Measurements from ENCODE around the gene SERPINB6.
"Not testable (repeated sequence)": the region's sequence is repeated elsewhere in the genome, so short reads cannot be mapped to it uniquely, and the experiment has no call there.

Gene SERPINB6

DNA sequence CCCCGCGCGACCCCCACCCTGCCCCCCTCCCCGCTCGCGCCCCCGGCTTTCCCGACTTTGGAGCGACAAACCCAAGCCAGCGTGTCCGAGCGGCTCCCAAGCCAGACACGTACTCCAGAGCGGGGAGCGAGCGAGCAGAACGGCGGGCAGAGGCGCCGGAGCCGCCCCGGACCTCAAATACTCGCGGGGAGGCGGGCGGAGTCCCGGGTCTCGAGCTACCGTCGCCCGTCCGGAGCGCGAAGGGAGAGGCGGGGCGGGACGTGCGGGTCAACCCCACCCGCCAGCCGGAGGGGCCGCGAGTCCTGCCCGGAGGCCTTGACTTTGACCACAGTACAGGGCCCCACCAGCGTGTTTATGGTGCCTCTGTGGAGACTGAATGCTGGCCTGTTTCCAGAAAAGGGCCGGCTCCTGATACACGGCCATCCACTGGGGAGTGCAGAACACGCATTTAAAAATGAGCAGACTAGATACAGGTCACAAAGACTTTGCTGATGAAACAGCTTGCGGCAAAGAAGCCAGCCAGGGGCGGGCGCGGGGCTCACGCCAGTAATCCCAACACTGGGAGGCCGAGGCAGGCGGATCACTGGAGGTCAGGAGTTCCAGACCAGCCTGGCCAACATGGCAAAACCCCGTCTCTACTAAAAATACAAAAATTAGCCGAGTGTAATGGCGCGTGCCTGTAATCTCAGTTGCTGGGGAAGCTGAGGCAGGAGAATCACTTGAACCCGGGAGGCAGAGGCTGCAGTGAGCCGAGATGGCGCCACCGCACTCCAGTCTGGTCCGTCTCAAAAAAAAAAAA, at the start of gene SERPINB6:
Gene SERPINB6, minus strand, starts transcription at position 148 of the 799 bp plus-strand sequence. CDS start 12,235 bp downstream, outside the sequence.
- DNase-seq (ENCODE audit: low read depth), result peak; percentile 88

DNA sequence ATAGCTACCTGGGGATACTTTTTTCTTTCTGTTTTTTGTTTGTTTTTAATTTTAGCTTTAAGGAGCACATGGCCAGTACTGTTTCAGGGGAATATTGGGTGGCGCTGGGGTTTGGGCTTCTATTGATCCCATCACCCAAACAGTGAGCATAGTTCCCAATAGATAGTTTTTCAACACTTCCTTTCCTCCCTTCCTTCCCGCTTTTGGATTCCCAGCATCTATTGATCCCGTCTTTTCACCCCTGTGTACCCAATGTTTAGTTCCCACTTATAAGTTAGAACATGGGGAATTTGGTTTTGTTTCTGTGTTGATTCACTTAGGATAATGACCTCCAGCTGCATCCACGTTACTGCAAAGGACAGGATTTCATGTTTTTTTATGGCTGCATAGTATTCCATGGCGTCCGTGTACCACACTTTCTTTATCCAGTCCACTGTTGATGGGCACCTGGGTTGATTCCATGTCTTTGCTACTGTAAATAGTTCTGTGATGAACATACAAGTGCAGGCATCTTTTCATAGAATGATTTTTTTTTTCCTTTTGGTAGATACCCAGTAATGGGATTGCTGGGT, 48.5 kb upstream of the SERPINB6 start:
- no peak for DNase-seq (ENCODE audit: low read depth)

DNA sequence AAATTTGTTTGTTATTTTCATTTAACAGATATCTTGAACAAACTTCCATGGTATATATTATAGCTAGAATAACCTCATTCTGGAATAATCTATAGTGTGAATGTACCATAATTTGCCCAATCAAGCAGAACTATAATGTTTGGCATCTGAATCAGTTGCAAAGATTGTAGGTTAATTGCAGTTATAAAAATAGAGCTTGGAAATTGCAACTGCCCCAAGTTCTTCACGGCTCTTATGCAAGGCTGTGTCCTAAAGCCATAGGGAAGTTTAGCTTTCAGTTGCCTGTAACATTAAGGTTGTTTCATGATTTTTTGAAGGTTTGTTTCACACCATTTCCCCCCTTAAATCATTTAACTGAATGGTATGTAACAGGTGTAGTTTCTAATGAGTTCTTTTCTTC, 47.7 kb upstream of the SERPINB6 start:
- no peak for DNase-seq (ENCODE audit: low read depth)

DNA sequence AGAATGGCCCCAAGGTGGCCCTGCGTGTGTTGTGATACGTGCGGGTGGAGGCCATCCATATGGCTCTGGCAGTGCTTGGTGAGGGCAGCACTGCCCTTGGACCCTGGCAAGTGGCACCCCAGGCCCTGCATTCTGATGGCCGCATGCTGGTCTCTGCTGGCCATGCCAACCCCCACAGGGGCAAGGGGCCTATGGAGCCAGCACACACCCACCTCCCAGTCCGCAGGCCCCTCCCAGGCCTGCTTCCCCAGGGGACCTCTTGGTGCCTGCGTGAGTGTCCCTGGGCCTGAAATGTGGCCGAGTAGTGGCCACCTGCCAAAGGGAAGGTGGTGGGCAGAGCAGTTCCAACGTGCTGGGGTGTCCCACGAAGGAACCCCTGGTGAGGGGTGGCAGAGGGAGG, 45.9 kb upstream of the SERPINB6 start:
- no peak for DNase-seq (ENCODE audit: low read depth)

DNA sequence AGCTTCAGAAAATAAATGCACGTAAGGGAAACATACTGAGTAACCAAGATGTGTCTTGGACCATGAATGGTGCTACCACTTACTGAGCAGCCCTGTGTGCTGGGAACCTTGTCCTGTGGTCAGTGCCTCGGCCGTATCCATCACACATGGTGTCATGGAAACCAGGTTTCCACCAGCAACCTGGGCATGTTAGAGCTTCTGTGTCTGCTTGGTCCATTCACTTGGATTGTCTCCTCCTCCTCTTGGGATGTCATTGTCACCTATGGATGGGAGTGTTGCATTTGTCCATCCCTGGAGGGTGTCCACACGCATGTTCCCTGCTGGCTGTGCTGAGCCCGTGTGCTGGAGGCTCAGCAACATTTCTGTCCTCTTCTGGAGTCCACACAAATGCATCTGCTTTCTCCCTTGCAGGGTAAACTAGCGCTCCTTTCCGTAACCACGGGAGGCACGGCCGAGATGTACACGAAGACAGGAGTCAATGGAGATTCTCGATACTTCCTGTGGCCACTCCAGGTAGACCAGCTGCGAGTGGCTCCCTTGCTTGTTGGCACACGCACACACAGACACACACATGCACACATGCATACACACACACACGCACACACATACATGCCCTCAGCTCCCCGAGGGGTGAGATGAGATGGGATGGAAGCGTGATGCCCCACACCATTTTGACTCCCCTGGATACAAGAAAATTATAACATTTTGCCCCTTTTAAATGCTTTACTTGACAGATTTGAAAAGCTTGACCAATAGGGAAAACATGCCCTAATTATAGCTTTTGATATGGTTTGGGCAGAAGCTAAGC, 45.3 kb upstream of the SERPINB6 start:
- no peak for DNase-seq (ENCODE audit: low read depth)

DNA sequence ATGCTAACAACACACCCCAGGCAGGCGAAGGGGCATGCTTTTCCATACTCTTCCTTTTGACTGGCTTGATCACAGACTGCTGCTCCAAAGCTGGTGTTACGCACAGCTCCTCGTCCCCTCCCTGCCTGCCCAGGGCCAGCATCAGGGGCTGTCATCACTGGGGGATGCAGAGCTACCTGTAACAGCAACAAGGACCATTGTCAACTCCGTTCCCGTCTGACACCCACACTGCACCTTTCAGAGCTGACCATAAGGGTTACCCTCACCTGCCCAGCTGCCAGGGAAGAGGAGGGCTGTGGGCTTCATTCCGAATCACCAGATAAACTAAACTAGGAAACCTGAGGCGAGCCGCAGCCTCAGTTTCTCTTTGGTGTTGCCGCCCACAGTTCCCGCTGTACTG, 43.8 kb upstream of the SERPINB6 start:
- no peak for DNase-seq (ENCODE audit: low read depth)

DNA sequence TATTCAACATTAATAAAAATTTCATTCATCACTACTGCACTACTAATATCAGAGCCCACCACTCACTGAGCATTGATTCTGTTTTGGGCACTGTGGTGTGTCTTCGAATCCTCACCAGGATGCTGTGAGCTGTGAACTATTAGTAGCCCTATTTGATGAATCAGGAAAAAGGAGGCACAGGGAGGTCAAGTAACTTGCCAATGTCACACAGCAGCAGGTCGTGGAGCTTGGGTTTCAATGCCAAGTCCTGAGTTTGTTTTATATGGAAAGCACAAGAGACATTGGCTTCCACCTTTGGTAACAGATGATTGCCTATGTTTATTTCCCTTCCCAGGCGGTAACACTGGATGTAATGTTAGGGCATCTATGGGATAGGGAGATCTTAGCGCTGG, 43.3 kb upstream of the SERPINB6 start:
- no peak for DNase-seq (ENCODE audit: low read depth)

DNA sequence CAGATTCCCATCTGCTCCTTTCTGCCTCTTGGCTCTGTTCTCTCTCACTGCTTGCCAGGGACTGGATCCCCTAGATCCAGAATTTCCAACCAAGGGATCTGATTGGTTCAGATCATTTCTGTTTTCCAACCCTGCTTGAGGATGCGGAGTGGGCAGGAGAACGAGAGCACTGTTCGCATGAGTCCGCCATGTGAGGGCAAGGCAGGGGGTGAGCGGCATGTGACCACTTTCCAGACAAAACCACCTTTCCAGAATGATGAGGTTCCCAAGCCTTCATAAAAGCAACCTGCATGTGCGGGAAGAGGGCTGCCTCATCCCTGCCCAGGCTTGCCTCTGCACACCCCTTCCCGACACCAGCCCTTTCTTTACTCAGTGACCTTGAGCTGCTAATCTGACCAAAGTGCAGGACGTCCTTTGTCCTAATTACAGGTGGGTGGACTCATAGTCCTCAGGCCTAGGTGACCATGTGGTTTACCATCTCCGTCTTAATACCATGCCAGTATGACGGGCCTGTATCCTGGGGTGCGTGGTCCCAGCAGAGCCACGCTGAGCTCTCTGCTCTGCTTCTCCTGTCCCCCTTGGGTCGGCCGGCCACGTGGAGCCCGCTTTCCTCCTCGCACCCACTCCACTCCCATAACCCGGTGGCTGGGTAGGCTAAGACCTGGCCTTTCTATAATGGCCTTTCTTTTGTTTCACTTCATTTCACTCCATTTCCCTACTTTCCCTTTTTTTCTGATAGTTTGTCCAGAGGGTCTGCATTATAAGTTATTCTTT, 42.7 kb upstream of the SERPINB6 start:
- DNase-seq (ENCODE audit: low read depth), result no peak

DNA sequence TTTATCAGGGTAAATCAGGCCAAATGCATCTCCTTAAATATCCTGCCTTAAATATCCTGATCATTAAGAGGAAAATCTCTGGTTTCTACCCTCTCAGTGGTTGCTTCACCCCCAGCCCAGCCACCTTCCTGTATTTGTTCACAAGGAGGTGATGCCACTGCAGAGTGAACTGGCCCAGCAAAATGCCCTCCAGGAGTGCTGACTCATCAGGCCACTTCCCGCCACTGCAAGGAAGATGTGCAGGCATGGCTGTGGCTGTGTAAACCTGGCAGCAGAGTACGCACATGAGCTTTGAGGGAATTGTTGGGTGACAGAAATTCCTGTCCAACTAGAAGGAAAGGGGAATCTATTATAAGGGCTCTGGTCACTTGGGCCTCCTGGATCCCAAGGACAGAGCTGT, 42.1 kb upstream of the SERPINB6 start:
- DNase-seq (ENCODE audit: low read depth), result peak; percentile 70

DNA sequence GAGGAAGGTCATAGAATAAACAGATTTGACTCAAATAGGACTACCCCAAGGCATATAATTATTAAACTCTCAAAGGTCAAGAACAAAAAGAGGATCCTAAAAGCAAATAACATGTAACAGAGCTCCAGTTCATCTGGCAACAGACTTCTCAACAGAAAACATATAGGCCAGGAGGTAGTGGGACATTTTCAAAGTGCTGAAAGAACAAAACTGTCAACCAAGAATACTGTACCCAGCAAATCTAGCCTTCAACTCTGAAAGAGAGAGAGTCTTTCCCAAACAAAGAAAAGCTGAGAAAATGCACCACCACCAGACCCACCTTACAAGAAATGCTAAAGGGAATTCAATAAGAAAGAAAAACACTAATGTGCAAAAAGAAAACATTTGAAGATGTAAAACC, 40.2 kb upstream of the SERPINB6 start:
- DNase-seq (ENCODE audit: low read depth), result no peak

DNA sequence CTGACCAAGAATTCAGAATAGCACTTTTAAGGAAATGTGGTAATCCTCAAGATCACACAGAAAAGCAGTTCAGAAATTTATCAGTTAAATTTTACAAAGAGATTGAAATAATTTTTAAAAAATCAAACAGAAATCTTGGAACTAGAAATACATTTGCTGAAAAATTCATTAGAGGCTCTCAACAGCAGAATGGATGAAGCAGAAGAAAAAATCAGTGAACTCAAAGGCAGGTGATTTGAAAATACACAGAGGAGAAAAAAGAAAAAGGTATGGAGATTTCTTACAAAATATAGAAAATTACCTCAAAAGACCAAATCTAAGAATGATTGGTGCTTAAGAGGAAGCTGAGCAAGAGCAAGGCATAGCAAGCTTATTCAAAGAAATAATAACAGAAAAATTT, 39.8 kb upstream of the SERPINB6 start:
- DNase-seq (ENCODE audit: low read depth), result no peak

DNA sequence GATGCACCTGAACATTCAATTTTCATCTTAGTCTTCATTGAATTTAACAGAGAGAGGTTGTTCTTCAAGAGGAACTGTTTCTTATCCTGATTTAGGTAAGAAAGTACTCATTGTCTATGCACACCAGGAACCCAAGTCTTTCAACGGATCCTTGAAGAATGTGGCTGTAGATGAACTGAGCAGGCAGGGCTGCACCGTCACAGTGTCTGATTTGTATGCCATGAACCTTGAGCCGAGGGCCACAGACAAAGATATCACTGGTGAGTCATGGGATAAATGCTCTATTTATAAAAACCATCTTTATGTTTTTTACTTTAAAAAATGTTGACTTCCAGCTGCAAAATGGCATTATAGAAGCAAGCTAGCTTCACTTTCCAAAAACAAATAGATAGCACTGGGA, 38.6 kb upstream of the SERPINB6 start:
- DNase-seq (ENCODE audit: low read depth), result no peak

DNA sequence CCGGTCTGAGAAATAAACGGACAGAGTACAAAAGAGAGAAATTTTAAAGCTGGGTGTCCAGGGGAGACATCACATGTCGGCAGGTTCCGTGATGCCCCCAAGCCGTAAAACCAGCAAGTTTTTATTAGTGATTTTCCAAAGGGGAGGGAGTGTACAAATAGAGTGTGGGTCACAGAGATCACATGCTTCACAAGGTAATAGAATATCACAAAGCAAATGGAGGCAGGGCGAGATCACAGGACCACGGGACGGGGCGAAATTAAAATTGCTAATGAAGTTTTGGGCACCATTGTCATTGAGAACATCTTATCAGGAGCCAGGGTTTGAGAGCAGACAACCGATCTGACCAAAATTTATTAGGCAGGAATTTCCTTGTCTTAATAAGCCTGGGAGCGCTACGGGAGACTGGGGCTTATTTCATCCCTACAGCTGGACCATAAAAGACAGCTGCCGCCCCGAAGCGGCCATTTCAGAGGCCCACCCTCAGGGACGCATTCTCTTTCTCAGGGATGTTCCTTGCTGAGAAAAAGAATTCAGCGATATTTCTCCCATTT, 37.4 kb upstream of the SERPINB6 start:
- DNase-seq (ENCODE audit: low read depth), result not testable (repeated sequence)

DNA sequence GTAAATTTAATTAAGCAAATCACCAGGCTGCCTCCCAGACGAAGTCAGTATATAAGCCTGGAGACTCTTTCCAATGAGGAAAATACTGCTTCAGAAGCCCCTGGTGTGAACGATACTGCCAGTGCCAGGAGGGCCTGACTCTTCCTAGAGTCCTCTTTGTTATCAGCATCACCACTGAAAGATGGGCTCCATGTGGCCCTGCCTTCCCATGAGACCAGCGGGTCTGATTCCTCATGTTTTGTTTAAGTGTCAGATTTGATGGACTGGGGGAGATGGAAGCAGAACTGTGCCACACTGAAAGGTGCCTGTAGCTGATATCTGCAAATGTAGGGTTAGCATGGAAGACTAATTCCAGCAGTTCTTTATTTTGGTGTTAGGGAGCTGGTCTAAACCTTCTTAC, 36.2 kb upstream of the SERPINB6 start:
- DNase-seq (ENCODE audit: low read depth), result no peak

DNA sequence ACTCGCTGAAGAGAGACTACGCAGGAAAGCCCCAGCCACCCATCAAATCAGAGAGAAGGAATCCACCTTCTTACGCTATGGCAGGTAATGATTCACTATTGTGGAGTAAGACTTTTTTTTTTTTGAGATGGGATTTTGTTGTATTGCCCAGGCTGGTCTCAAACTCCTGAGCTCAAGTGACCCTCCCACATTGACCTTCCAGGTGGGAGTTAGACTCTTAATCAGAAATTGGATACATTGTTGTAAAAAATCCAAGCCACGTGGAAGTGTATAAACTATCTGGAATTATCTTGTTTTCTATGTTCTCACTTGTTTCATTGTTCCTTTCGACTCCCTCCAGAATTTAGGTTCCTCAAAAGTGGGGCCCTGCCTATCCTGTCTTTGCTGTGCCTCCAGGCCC, 35.1 kb upstream of the SERPINB6 start:
- DNase-seq (ENCODE audit: low read depth), result no peak

DNA sequence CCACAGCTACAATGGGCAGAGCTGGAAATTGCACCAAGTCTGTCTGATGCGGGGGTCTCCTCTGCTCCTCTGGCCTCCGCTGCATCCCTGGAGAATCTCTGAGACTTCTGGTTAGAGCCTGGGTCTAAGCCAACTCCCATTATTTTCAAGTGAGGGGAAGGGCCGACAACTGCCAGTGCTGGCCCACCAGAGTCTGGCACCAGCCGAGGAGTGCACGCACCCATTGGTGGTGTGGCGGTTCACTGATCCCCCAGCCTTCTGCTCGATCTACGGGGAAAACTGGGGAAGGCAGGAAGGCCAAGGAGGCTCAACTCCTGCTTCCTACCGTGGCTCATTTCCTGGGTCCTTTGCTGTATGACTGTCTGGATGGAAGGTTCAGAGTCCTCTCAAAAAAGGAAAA, 34.5 kb upstream of the SERPINB6 start:
- no peak for DNase-seq (ENCODE audit: low read depth)

DNA sequence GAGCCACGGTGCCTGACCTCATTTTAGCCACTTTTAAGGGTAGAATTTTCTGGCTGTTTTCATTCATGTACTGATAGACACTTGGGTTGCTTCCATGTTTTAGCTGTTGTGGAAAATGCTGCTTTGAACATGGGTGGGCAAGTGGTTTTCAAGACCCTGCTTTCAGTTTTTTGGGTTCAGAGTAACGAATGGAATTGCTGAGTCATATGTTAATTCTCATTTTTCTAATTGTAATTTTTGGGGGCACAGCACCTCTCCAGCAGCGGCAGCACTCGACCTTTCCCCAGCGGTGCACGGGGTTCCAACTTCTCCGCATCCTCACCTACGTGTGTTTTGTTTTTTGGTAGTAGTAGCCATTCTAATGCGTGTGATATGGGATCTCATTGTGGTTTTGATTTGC, 33.7 kb upstream of the SERPINB6 start:
- no peak for DNase-seq (ENCODE audit: low read depth)

DNA sequence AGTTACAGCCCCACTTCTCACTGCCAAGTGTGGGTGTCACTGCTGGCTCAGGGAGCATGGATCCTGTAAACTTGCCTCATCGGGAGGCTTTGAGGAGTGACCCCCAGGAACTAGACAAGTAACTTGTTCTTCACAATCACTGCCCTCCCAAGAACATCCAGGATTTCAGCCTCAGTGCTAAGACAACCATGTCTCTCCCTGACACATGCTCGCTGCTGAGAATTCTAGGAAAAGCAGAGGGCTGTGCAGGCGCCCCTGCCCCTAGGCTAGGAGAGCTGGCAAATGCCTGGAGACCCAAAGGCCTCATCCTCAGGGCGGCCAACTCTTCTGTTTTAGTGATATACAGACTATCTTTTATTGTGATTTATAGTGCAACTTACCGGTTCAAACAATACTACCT, 31.9 kb upstream of the SERPINB6 start:
- not testable (repeated sequence) for DNase-seq (ENCODE audit: low read depth)

DNA sequence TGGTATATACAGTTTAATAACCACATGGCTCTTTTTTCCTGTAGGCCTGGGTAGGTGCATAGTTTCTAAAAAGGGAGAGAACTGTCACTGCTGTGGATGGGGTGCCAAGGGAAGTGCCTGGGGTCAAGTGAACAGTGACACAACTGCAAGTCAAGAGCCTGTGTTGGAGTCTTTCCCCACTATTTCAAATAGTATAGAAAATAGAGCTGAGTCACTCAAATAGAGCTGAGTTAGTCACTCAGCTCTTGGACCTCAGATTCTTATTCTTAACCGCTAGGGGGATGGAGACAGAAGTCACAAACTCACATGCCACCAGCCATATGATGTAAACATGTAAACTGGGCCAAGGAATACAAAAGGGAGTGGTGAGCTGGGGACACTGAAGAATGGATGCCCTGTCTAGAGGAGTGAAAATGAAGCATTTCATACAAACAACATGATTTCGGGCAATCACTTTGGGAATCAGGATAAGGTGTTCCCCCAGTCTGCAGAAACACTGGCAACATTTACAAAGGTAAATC, 30.5 kb upstream of the SERPINB6 start:
- DNase-seq (ENCODE audit: low read depth), result peak; percentile 86

DNA sequence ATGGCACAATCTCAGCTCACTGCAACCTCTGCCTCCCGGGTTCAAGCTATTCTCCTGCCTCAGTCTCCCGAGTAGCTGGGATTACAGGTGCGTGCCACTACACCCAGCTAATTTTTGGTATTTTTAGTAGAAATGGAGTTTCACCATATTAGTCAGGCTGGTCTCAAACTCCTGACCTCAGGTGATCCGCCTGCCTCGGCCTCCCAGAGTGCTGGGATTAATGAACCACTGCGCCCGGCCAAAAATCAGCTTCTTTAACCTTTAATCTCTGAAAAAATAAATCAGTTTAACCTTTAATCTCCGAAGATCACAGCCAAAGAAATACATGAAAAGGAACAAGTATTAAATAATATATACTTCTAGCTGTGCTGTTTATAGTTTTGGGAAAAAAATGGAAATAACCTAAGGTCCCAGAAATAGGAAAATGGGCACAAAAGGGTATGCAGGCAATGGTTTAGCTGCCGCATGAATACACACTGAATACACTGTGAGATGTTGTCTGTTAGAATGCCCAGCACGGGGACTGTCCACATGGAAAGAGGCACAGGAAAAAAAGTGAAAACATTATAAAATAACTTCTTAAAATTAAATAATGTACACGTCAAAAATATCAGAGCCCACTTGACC, 29.9 kb upstream of the SERPINB6 start:
- no peak for DNase-seq (ENCODE audit: low read depth)

Data from fibroblast of gingiva (primary cell).